ELF-1 (cell line): Measurements from ENCODE around the gene NEDD4L.

ENCODE experiments used
- DNase-seq: peaks from one replicate; pipeline ENCODE4 v3.0.0-alpha.2; 2016; ENCODE audit warnings: low read depth, low spot score

The NEDD4L gene

DNA sequence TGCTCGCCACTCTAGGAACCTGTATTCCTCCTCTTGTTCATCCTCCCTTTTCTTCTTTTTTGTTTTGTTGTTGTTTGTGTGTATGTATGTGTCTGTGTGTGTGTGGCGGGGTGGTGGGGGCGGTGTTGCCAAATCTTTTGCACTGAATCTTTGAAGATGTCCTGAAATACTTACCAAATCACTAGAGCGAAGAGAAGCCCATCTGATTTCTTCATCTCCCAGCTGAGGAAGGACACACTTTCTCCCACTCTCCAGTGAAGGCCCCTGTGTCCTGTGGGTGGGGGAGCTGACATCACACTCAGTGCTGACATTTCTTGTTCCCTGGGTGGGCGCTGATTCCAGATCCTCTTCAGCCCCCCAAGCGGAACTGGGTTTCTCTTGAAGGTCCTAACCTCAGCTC is 74.5 kb downstream of the NEDD4L start:
- DNase-seq = no peak

DNA sequence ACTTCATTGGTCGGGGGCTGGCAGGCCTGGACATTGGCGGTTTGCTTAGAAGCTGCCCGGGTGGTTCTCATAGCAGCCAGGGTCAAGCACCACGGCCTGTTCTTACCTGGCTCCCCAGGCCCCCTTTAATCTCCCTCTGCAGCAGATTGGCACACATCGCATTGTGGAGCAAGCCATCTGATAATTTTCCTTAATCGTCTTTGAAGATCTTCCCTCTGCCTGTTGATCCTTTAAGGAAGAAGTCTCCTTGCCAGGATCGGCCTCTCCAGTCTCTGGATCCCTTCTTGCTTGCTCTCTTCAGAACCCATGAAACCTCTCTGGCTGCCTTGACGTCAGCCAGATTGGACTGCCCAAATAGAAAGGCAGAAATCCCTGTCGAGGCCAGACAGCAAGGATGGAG is 75.8 kb downstream of the NEDD4L start:
- no peak for DNase-seq

DNA sequence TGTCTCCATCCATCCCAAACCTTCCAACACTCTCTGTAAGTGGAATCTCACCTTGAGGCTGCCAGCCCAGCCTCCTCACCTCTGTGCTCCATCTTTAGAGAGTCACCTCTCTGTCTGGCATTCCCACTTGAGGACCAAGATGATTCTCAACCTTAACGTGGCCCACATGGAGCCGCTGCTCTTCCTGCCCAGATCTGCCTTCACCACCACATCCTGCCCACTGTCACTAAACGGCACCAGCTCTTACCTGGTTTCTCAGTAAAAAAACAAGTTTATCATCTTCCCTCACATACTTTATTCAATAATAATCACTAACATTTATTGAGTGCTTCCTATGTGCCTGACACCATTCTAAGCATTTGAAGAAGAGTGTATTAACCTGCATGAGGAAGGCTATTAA is 80.4 kb downstream of the NEDD4L start:
- no peak for DNase-seq

DNA sequence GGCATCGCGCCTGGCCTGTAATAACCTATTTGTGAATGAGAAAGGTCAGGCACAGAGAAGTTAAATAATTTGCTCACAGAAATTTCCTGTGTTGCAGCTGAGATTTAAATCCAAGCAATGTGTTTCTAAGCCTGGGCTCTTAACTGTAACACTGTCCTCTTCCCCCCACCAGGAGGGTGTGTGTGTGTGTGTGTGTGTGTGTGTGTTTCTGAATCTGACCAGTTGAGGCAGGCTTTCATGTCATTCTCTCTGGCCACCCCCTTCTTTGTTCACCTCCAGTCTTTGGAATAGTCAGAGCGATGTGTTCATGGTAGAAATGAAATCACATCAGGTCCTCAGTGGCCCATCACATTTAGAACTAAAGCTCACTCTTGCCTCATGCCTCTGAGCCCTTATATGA is 81.2 kb downstream of the NEDD4L start:
- no peak for DNase-seq

DNA sequence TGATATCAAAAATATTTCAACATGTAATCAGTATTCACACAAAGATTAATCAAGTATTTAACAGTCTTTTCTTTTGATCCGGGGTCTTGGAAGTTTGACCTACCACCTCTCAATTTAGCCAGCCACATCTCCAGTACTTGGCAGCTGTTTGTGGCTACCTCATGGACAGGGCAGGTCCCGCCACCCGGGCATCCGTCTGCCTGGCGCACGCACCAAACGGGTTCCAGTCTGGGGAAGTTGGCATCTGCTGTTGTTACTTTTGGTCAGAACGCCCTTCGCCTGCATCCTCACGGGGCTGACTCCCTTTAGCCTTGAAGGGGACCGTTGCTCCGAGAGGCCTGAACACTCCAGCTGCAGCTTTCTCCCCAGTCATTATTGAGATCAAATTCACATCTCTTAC is 81.7 kb downstream of the NEDD4L start:
- no peak for DNase-seq

DNA sequence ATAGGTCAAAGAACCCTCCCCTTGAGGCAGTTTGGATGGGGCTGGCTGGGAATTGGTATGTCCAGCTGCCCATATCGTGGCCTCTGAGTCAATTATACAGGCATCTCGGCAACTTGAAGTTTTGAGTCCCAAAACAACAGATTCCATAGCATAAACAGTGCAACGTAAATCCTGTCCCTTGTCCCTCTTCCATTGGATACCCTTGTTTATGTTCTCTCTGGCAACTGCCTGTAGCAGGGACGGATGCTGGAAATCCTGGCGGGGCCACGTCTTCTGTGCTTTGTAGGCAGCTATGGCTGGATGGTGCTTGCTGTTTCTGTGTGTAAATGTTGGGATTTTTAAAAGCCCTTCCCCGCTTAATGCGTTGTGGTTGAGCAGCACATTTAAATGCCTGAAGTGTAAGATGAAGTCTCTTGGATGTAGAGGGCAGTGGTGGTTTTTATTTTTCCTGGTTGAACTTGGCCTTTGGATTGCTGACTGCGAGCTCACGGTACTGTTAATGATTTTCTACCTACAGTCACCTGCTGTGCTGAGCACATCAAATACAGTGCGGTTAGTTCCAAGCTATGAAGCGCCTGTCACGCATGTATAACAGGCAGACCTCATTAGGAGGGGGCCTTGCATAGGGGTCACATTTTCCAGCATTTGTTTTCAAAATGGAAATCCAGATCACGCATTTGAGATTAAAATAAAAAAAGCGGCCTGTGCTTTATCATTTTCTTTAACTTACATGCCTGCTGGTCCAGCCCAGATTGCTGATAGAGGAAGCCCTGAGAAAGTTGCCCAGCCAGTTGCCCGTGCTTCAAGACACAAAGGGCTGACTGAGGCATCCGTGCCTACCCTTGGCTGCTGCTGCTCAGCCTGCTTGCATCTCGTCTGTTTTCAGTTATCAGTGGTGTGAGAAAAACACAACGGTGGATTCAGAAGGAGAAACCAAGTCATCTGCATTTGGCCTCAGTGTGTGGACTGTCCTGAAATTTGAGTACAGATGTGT is 84.7 kb downstream of the NEDD4L start:
- DNase-seq = no peak

DNA sequence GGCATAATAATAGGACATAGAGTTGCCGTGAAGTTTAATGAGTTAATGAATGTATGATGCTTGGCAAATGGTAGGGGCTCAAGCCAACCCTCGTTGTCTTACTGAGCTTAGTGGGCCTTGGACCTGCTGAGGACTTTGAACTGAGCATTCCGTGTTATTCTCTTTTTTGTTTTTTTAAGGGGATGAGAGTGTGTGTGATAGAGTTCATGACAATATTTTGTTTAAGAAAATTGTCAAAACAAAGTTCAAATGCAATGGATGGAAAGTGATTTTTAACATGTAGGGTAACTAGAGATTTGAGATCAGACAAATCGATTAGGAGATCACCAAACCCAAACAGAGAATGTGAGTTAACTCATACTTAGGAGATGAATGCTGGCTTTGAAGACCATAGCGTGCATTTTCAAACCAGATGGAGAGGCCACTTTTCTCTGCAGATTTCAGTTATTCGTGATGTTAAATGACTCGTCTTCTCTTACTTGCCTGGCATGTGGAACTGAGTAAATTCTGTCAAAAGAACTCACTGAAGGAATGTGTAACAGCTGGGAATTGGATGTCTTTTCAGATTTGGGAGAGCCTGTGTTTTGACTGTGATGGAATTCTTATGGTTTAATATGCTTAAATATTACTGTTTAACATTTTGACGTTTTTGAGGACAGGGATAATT is 88.7 kb downstream of the NEDD4L start:
- DNase-seq = no peak

DNA sequence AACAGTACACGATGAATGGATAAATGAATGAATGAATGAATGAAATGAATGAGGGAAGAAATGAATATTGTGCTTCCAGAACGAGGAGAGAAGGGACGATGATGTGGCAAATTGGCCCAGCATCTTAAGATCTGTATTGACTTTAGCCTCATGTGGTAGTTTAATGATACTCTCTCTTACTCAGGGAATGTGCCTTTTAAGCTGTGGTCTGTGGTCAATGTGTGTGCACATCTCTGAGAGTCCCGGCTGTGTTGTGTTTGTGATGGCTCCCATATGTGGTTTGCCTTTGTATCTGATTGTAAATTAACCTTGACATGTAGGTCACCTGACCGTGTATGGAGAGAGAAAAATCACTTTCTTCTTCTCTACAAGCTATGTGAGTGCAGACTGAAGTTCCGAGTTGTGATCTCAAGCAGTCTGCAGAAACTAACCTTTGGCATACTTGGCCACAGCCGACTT is 91.2 kb downstream of the NEDD4L start:
- DNase-seq = no peak

DNA sequence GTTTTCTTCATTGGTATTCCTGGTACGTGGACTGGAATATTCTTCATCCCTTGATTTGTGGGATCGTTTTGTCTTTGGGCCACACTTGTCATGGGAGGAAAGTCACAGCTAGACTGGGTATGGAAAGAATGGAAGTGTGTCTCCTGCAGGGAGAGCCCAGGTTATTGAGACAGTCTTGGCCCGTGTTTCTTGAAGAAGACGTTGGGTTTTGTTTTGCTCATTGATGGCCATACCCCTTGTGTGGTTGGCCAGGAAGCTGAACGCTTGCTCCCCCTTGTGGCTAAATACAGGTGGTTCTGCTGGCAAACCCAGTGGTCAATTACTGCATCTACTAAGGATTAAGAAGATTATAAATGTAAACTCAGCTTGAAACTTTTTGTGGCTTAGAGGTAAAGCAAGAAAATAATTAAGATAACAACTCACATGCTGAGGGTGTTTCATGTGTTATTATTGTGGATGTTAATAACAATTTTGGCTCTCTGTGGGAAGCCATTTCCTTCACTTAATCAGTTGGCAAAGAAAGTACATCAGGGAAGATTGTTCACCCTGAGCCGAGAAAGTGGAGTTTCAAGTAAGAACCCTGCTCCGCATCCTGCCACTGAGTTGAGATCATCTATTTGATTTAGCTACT is 91.8 kb downstream of the NEDD4L start:
- peak; percentile 82 for DNase-seq

DNA sequence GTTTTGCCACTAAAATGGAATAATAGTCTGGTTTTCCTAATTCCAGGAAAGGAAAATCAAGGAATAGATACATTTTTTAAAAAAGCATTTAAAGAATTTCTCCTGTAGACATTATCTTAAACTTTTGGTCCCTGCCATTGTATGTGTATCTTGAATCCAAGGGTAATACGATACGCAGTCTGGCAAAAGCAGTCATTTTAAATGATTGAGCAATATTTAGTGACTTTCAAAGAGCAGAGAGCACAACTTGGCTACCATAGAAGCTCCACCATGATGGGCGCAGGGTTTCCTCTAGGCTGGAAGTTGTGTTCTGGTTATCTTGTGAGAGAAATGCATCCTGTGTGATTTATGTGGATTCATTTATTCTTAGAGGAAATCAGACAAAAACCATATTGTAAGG is 92.9 kb downstream of the NEDD4L start:
- DNase-seq = no peak

DNA sequence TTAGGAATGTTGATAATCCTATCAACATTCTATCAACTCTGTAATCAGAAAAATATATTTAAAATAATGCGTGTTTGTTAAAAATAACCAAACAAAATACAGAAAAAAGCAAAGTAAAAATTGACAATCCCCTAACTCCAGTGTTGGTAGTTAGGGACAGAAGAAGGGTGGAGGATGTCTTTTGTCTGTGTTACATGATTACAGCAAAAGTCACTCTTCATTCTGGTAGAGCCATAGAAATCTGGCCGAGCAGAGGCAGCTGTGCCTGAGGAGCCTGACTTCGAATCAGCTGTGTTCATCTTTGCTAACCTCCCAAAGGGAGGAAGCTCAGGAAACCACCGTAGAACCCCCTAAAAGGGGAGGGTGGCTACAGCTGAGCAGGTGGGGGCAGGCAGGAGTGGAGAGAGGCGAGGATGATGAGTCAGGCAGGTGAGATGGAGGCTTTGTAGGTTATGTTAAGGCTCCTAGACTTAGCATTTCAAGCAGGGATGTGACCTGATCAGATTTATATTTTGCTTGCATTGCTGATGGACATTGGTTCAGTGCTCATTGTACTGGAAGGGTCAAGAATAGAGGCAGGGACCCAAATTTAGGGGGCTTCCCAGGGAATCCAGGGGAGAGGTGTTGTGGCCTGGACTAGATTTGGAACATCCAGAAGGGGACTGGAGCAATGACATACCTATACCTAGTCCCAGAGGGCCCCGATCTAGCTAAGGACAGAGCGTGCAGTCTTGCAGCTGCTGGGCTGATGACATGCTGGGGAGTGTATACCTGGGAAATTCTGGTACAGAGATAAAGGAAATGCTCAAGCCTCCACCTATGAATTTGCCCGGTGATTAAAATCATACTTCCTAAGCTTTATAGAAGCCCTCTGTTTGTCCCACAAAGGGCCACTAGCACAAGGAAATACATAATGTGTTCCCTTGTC is 95.7 kb downstream of the NEDD4L start:
- DNase-seq = no peak

DNA sequence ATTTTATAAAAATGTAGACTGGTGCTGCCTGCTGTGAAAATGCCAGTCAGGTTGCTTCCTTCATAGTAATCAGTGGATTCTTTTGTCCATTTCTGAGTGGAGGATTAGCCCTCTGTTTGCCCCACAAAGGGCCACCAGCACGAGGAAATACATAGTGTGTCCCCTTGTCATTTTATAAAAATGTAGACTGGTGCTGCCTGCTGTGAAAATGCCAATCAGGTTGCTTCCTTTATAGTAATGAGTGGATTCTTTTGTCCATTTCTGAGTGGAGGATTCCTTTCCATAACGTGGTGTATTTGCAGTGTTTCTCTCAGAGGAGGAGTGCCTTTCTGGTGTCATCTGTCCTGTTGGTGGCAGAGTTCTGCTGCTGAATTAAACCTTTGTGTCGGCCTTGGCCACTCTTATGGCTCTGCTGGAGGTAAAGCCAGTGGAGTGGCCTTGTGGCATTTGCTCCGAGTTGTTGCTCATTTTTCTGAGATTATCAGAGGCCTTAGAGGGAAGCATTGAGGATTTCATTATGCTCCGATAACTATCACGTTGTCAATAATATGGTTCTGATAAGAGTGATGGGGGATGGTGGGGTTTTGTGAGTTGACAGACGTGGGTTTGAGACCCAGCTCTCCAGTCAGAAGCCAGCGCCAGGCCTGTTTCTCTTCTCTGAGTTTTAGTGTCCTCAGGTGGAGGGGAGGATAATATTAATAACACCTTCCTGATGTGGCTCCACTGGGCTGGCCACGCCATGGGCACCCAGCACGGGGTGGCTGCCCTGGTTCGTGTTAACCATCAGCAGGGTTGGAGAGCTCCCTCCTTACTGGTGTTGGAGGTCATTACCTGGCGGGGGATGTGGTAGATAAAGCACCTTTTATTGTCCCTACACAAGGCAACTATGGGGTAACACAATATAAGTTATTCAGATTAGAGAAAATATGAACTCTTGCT is 96.6 kb downstream of the NEDD4L start:
- no peak for DNase-seq

DNA sequence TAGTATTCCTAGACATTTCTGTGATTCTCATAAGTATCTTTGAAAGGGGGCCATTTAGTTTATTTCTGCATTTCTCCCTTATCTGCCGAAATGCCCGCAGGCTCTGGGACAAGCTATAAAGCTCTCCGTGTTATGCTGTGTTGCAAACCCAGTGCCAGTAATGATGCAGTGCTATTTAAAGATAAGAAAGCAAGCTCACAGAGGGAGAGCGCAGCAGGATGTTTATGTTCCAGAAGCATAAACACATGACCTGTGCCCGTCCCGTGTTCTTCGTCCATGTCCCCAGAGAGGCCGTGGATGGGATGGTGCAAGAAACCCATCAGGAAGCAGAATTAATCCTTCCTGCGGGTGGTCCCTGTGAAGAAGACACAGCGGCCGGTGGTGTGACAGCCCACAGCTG is 99.4 kb downstream of the NEDD4L start:
- DNase-seq = no peak

DNA sequence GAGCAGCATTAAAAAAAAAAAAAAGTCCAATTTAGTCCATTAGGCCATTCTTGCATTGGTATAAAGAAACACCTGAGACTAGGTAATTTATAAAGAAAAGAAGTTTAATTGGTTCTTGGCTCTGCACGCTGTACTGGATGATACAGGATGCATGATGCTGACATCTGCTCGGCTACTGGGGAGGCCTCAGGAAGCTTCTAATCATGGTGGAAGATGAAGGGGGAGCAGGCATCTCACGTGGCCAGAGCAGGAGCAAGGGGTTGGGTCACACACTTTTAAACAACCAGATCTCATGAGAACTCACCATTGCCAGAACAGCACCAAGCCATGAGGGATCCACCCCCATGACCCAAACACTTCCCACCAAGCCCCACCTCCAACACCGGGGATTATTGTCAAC is 100.1 kb downstream of the NEDD4L start:
- no peak for DNase-seq

DNA sequence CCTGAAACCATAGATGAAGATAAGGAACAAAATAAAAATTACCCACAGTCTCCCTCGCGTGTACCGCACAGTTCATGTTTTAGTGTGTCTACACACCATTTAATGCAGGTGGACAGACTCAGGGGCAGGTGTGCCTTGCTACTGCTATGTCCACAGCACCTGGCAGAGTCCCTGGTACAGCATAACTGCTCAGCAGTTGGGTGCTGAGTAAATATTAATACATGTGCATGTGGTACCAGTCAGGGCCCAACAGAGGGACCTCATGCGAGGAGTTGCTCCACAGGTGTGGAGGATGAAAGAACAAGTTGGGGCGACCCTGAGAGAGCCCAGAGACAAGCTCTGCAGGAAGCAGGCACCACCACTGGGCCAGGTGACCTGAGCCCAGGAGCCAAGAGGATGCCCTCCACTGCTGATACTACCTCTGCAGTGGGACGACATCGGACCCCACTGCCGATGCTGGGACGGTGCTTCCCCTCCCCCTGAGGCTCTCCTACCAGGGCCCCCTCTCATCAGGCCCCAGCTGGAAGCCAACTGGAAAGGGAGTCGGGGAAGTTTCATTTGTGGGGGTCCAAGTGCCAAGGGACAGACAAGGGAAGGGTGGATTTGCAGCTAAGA is 100.8 kb downstream of the NEDD4L start:
- DNase-seq = no peak

DNA sequence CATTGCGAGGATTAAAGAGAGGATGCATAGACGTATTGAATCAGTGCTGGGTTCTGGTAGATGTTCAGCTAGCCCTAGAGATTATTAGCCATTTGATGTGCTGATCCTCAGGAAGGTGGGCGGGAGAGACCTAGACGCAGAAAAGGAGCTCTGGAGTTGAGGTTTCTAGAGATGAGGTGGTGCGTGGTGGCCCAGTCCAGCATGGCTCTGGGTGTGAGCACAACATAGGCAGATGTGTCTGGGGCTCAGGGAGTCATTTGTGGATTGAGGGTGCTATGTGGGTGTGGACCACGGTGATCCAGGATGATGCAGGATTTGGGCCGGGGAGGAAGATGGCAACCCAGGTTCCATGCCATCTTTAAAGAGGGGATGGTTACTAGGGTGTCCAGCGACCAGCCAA is 102.1 kb downstream of the NEDD4L start:
- DNase-seq = no peak

DNA sequence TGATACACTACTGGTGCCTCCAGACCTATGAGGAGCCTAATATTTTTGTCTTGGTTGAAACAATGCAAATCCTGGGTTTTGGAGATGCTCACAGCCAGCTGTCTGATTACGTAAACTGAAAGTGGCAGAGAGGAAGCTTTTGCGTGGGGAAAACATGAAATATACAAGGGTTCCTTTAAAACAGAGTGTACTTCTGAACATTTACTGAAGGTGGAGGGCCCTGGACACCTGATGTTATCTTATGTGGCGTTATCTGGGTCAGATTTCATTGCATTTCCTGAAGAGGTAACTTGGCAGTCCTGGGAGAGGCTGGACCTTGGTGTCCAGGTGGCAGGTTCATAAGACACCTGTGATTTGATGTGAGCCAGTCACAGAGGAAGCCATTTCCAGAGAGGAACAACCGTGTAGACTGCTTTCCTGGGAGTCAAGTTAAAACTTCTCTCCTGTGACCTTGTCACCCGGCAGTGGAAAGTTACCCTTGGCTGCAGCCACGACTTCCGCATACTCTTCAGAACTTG is 105.0 kb downstream of the NEDD4L start:
- DNase-seq = no peak

DNA sequence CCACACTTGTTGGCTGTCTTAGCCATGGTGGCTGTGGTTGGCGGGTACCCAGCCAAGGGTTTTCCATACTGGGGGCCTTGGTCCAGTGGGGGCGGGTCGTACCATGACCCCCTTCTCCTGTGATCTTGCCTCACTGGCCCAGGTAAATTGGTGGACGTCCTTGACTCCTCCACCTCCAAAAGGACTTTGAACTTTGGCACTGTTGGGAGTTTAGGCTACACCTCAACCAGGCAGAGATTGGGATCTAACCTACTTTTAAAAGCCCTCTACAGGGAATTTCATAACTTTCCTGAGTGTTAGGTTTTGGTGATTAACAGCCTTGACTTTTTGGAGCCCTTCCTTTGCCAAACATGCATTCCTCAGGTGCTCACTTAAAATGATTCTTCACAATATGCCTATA is 106.7 kb downstream of the NEDD4L start:
- no peak for DNase-seq

DNA sequence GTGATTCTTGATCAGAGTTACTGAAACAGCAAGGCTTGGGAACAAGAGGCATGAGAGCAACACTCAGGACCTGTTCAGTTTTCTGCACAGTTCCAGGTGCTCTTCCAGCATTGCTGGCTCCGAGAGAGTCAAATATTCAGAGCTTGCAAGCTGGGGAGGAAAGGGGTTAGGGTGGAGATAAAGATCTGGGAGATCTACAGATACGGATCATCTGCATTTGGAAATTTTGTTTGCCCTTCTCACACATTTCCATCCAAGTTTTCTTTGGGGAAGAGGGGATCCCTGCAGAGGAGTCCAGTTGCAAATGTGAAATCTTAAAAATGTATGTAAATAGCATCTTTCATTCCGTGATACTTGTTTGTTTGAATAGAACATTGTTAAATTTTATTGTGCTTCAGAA is 108.2 kb downstream of the NEDD4L start:
- DNase-seq = no peak

DNA sequence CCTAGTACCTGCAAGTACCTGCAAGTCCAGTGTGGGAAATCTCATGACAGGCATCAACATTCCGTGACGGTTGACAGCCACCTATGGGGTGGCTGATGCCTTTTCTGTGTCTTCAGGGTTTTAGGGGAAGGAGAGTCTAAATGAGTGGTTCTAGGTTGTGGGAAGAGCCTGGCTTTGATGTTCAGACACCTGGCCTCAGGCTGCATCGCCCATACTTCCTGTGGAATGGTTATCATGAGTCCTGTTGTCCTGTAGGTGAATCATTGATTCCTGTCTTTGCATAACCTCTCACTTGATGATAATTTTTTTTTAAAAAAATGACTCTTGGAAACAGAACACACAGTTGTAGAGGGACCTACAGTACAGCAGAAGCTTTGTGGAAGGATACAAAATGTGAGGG is 108.9 kb downstream of the NEDD4L start:
- peak; percentile 9 for DNase-seq
